ENCODE data around the gene NTRK3.

The NTRK3 gene

DNA sequence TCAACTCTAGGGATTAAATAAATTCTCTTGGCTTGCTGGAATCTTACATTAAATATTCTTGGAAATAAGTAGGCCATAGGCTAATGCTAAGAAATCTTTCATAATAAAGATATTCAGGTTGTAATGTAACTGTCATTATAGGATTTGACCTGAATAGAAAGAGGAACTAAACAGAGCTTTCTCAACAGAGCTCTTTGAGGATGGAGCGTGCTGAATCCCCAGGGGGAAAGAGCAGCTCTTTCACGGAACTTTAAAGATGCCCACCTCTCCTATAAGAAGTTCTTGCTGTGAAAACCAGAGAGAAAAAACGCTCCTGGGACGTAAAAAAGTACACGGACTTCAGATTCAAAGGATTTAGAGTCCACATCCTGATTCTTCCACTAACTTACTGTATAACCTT is 77.9 kb downstream of the NTRK3 start:
- no peak for DNase-seq

DNA sequence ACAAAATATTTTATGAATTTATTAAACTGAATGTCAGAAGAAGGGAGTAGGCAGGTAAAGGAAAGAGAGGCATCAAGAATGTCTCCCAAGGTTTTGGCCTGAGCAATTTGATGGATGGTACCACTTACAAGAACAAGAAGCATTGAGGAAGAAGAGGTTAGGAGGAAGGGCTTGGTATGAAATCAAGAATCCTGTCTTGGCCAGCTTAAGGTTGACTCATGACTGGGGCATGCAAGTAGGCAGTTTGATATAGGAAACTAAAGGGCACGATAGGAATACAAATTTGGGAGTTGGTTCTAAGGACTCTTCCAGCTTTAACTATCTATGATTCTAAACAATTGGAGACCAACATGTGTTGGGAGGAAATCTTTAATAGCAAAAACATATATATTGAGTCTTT is 79.1 kb downstream of the NTRK3 start:
- no peak for DNase-seq

DNA sequence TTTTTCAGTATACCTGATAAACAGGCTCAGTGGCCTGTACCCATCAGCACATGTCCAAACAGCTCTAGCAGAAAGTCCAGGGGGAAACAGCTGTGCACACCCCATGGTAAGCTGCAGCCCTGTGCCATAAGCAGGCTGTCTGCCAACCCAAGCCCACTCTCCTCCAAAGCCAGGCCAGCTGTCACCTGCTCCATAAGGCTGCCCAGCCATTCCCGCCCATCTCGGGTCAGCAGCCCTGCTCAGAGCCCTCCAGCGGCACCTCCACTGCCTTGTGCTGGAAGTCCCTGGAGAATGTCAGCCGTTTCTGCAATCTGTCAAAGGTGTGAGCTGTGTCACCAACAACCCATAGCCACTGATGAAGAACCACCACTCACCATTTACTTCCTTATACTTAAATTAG is 82.0 kb downstream of the NTRK3 start:
- no peak for DNase-seq

DNA sequence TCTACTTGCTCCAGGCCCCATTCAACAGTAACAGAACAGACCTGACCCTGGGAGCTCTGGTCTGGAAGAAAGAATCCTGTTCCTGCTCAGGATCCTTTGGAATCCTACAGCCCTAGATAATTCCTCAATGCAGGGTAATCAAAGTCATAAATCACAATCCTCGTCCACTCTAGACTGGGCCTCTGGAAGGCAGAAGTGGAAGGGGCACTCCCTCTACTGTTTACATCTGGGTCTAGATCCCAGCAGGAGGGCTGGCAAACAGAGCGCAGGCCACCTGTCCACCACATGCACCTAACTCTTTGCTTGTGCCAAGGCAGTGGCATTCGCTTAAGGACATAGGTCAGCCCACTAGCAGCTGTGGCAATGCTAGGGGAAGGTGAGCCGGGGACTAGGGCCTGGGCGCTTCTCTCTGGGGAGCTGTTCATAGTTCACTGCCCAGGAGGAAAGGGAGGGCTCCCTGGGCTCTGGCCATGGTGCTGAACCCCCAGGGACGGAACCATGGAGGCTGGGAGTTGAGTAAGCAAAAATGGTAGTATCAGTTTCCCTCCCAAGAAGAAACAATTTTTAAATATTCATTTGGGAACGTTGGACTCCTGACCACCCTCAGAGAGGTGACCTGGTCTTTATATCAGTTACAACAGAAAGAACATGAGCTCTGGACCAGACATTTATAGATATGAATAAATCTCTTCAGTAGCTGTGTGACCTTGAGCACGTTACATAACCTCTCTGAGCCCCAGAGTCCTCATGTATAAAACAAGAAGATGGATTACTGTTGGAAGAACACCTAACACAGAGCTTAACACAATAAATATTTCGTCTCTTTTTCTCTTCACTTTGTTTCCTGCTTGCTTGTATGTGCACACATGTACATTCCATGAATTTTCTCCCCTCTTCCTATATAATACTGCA is 90.2 kb downstream of the NTRK3 start:
- DNase-seq, result peak; percentile 34

DNA sequence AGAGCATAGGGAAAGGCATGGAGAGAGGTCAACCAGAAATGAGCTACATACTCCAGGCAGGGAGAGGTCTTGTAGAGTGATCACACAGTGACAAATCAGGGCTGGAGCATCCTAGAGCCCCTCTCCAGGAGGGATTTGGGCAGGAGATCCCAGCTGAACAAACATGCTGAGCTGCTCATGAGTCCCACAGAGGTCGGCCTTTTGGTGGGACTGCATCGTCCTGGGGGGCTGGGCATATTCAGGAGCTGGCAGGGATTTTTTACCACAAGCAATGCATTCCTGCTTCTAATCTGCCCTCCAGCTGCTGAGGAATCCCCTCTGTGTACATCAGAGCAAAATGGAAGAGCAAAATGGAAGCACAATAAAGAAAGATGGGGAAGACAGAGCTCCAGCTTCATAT is 94.9 kb downstream of the NTRK3 start:
- no peak for DNase-seq

DNA sequence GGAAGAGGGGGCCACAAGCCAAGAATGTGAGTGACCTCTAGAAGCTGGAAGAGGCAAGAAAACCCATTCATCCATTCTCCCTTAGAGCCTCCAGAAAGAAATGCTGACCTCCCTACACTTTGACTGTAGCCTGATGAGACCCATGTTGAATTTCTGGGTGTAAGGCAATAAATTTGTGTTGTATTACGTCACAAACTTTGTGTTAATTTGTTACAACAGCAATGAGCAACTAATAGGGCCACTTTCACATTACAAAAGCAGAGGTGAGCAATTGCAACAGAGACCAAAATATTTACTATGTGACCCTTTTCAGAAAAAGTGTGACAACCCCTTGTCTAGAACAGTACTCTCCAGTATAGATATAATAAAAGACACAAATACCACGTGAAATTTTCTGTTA is 101.2 kb downstream of the NTRK3 start:
- DNase-seq, result no peak

DNA sequence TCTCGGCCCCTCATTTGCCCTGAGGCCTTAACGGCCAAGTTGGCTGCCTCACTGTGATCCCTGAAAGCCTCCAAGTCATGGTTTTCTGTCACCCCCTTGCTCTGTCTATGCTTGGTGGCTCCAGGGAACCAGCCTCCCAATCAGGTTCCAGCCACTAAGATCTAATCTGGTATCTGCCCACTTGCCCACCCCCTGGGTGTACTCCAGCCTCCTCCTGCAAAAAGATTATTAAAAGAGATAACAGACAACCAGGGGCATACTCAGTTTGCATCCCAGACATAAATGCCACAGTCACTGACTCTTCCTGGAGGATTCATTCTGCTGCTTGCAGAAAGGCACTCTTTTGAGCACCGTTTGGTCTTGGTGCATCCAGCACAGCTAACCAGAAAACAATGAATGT is 103.9 kb downstream of the NTRK3 start:
- no peak for DNase-seq

DNA sequence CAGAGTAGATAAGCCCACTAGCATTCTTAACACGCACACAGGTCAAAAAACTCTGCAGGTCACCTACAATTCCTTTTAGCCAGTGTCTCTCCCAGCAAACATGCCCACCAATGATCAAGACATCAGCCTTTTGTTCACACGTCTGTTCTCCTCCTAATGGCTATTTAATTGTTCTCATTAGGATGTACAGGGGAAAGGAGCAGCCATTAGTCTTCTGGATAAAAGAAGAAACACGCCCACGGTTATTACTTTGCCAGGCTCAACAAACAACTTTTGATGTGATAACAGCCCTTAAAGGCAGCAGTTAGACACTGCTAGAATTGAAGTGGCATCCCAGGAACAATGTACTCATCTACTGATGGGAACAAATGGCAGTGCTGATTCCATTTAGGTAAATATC is 108.8 kb downstream of the NTRK3 start:
- DNase-seq, result no peak

DNA sequence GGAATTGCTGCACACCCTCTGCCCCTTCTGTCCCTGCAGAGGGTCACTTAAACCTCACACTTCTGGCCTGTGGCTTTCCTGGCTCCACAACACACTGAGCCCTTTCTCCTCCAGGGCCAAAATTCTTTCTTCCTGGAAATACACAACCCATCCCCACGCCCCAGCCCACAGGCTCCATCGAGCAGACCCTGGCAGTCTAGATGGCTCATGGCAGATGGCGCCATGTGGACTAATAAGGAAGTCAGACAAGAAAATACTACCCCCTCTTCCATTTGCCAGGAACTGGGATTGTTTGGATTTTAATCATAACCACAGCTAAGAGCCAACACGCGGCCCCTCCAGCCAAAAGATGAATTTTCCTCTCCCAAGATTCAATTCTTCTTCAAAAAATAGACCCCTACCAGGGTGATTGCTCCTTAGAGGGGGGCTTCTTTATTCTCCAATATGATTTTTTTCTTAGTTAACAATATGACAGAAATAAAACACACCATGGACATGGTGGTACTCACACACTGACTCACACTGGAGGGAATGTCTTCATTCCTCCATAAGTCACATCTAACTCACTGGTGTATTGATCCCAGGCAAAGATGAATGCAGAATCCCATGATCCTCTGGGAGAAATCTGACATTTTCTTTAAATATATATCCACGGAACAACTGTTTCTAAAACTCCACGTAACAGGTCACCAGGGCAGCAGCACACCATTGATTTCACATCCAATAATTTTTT is 111.5 kb downstream of the NTRK3 start:
- no peak for DNase-seq

DNA sequence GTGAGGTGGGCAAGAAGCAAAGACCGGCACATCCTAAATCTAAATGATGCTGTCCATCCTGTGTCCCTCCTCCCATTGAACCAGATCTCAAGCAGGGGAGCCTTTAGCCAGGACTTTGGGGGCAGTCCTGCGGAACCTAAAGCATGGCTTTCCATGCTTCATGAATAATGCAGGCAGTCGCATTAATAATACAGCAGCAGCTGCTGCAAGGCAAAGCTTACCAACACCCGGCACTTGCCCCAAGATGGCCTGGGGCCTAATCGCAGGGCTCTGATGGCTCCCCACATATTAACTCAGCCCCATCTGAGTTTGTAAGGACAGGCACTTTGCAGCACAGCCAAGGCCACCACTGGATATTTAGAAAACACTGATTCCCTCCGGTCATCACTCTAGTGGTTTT is 114.4 kb downstream of the NTRK3 start:
- DNase-seq, result peak; percentile 74

DNA sequence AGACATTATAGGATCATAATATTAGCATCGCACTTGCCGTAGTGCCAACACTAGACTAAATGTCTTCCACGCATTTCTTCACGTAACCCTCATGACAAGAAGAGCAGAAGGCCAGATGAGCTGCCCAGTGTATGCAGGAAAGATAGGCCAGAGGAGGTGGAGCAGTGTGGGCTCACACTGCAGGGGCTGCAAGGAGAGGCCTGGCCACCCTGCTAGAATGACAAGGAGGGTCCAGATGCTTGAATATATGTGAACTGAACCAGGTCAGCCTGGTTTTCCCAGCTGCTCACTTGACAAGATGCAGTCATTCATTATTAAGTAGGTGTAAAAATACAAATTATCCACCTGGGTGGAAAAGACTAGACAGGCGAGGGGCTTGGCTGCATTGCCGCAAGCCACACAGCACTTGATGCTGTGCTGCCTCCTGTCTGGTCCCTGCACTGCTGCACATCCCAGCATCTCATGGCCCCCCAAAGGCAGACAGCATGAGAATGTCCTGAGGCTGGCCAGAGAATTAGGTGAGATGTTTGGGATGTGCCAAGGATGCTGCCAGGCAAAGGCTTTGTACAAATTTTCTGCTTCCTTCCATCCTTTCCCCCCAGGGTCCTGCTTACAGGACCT is 115.2 kb downstream of the NTRK3 start:
- peak; percentile 68 for DNase-seq

DNA sequence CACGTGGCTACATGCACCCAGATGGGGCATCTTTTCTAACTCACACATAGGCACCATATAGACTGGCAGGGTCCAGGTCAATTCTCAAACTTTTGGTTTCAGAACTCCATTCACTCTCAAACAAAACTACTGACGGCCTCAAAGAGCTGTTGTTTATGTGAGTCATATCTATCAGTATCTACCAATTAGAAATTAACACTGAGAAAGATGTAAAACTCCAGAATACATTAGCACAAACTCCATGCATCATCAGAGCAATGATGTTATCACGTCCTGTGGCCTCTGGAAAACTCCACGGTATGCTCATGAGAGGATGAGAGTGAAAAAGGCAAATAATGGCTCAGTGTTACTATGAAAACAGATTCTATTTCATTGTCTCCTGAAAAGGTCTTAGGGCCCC is 116.1 kb downstream of the NTRK3 start:
- DNase-seq, result no peak

DNA sequence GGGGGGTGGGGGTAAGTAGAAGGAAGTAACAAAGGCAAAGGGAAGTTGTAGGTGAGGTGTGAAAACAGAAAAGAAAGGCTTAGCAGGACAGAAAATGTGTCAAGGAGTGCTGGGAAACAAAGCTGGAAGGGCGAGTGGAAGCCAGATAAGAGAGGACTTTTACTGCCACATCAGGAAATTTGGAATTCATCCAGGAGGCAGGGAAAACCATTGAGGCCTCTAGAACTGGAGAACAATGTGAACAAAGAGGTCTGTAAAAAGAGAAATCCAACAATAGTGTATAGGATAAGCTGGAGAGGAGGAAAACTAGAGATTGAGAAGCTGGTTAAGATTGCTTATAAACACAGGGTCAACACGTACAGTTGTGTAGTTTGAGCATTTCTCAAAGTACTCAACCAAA is 116.6 kb downstream of the NTRK3 start:
- DNase-seq, result no peak

DNA sequence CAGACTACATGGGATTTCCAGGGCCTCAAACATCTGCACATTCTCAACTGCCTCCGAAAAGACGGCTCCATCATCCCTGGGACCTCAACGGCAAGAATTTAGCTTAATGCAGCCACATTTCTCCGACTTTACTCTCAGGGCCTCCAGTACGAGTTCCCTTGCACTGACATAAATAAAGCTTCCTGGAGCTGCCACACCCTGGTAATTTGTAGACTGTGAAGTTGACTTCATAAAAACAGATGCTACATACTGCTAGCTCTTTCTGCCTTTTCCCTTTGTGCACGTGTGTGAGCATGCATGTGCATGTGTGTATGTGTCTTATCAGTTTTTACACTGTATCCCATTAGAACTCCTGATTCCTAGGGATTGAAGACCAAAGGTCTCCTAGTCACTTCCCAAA is 122.7 kb downstream of the NTRK3 start:
- DNase-seq, result no peak

DNA sequence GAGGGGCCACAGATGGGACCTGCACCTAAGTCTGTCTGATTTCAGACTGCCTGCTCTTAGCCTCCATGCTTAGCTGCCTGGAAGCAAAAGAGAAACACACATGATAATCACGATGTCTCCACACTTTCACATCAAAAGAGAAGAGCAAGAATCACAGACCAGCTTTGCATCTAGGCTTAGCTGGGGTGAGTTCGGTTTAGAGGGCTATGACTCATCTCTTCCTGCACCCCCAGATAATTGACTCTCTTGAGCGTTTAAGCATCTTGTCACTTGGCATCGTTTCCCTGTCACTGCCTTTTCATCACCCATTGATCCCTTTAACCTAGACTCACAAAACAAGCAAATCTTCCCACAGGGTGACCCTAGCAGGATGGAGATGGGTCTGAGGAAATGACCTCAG is 124.0 kb downstream of the NTRK3 start:
- no peak for DNase-seq

DNA sequence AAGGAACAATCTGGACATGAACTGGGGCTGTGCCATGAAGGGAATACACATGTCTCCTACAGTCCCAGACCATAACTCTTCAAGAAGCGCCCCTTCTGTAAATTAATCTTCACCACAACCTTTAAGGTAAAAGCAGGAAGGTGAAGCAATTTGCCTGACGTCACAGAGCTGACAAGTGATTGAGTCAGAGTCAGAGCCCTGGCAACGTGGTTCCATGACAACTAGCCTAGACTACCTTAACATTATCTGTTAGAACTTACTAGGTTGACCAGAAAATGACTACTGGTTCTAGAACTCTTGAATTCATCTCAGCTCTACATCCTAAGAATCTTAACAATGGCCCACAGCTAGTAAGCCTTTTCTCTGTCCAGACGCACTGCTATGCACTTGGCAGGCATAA is 124.6 kb downstream of the NTRK3 start:
- DNase-seq, result no peak

DNA sequence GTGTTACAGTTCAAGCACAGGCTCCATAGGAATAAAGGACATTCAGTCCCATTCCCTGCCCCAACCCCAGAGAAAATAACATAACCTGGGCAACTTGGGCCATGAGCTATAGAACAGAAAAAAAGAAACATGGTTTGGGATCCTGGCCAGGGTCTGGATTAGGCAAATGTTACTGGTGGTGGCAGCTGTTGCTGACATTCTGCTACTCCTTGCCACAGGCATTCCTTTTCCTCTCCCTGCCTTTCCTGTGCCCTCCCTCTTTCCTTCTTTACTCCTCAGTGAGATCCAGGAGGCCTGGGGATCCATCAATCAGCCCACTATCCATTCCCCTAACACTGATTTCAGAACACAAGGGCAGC is 129.1 kb downstream of the NTRK3 start:
- no peak for DNase-seq

DNA sequence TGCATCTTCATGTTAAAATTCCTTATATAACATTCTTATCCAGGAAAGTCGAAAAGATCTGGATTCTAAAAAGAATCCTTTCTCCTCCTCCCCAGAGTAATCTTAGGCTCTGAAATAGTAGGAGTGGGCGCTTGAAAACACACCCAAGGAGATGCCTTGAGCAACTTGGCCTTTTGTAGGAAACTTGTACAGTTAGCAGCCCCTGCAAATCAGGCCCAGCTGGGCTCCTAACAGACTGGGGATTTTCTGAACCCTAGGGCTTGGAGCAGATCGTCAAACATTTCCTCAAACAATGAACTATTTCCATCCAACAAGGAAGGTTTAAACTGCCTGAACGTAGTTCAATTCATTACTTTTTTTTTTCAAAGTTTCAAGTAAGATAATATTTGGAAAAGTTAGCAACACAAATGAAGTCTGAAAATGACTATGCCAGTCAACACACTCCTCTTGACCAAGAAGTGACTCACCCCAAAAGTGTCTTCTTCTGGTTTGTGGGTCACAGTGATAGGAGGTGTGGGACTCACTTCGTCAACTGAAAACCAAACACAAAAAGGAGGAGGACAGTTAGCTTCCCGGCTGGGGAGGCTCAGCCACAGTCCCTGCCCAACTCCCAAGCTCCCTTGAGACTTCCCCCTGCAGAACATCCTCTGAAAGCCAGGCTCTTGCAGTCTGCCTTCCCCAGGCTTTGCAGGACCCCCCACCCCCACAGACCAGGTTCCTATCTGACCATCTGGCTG is 129.7 kb downstream of the NTRK3 start:
- no peak for DNase-seq

DNA sequence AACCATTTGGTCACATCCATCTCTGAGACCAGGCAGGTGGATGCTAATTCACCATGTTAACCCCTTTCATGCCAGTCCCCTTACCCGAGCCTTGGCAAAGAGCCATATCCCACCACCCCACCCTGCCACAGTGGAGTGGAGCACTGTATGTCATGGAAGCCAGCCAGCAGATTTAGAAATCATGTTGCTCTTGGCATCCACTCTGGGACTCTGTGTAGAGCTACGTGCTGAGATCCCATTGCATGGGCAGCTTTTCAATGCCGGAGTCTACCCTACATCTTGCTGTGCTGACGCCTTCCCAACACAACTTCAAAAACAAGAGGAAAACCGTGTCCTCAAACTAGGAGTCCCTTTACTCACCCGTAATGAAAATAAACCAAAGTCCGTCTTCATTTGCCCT is 131.0 kb downstream of the NTRK3 start:
- no peak for DNase-seq

DNA sequence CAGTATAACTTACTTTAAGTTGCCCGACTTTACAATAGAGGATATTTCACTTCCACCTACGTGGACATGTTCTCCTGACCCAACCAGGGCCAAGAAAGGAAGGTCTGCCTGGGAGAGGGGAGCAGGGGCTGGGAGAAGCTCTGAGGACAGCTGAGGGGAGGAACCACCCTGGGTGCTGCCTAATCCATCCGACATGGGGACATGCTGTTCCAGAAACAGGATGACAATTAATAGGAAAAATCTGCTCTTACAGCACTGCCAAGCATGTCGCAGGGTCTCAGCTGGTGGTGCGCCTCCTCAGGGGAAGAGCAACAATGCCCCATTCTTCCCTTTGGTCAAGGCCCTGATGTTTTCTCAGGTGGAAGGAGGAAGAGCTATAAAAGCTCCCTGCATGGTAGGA is 132.3 kb downstream of the NTRK3 start:
- no peak for DNase-seq

DNA sequence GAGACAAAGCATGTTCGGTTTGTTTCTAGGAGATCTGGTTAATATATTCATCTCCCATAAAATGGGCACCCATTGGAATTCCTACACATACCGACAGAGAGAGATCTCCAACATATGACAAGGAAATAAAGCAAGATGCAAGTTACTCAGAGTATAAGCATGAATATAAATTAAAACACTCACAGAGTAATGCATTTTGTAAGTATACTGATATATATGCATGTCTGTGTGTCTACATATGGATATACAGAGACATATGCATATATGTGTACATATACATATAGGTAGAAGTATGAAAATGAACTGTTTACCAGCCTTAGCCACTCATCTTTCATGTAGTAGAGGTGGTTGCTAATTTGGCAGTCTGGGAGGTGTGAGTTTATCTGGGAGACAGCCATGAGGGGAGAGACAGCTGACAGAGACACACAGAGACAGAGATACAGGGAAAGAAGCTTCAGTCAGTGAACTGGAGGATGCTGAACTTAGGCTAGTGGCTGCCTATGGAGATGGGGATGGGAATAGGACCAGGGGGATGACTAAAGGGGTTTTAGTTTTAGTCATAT is 134.5 kb downstream of the NTRK3 start:
- no peak for DNase-seq

DNA sequence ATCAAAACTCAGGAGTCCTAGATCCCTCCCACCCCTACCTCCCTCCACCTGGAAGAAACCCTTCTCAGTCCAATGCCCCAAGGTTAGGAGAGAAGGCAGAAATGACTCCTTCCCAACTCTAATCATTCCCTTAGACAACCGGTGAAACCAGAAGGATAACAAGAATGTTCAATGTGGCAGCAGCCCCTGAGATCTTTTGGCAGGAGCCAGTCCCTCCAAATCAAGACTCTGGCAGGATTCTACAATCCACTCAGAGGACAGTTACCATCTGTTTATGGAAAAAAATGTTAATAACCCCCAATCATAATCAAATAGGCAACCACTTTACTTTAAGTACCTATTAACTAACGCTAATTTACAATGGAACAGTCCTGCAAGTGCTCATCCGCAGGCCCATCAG is 136.5 kb downstream of the NTRK3 start:
- no peak for DNase-seq

DNA sequence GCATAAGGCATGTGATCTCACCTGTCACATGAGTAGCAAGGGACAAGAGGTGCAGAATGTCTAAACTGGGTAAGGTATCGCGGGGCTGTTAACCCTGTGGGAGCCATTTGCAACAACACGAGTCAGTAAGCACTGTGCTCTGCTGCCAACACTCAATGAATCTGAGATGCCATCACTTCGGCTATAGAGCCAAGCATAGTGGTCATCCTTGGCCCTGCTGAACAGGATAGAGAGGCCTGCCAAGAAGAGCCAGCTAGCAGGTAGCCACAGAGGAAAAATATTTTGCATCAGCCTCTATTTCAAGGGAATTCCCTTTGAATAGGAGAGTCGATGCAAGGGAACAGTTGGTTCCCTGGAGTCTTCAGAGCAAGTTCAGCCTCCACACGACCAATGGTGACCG is 137.8 kb downstream of the NTRK3 start:
- no peak for DNase-seq

All from retina (tissue), 1 donor.